HG02970 (cell line): Measurements from ENCODE around the gene HIC2.
"Not testable (repeated sequence)": the region's sequence is repeated elsewhere in the genome, so short reads cannot be mapped to it uniquely, and the experiment has no call there.

Experiments used
- ATAC-seq: cut with Tn5 transposase; IDR thresholded peaks from one replicate; pipeline ENCODE4 v1.9.1; 2021; ENCODE audit warnings: mild to moderate bottlenecking, moderate library complexity, moderate number of reproducible peaks; ENCODE audit not compliant: unreplicated experiment, low FRiP score

Gene HIC2

DNA sequence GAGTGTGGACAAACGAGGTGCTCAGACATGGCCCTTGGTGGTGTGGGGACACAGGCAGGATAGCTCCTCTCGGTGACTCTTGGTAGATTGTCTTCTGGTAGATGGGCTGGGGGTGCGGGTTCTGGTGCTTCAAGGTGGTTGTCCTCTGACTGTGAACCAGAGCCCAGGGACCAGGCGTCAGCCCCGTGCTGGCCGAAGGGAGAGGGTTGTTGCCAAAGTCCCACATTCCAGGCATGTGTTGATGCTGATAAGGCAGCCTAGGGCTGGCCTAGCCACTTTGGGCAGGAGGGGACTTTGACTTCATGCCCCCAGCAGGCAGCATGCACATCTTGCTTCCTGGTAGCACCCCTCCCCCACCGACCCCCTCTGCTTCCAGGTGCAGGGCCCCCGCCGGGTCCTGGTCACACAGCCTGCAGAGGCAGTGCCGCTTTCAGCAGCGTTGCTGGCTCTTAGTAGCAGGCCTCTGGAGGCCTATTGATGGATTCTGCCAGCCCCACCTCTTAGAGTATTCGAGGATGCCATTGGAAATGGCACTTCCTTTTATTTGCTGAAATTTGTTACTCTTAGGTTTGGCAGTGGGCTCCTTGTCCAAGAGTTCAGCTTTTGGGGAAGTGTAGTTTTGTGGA is 7.0 kb downstream of the HIC2 start:
- not testable (repeated sequence) for ATAC-seq

DNA sequence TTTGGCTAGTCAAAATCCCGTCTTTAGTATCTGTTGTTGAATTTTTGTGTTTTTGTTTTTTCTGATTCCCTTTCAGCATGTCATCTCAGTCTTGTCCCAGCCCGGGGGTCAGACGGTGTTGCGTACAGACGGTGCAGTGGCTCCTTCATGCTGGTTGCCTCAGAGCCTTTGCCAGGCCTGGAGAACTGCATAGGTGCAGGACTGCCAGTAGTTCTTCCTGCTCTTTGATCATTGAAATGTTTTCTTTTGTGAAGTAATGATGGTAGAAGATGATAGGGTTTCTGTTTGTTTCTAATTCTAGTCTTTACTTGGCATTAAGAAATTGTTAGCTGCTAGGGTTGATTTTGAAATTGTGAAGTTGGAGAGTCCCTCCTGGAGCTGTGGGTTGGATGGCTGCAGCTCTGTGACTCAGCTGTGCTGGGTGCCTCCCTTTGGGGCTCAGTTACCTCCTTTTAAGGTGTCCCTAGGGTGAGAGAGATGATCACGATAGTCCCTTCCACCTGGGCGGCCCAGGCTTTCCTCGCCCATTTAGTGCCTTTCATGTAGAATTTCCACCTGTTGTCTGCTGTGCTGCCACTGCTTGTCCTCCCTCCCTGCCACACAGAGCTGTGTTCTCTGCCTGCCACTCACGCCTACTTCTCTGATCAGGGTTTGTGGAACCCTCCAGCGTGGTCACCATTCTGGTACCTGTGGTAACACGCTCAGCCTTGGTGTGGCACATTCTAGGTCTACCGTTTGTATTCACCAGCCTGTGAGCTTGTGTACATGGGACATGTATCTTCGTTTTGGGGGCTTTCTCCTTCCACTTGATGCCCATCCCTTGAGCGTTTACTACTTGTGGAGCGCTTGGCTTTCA is 17.4 kb downstream of the HIC2 start:
- ATAC-seq: not testable (repeated sequence)

DNA sequence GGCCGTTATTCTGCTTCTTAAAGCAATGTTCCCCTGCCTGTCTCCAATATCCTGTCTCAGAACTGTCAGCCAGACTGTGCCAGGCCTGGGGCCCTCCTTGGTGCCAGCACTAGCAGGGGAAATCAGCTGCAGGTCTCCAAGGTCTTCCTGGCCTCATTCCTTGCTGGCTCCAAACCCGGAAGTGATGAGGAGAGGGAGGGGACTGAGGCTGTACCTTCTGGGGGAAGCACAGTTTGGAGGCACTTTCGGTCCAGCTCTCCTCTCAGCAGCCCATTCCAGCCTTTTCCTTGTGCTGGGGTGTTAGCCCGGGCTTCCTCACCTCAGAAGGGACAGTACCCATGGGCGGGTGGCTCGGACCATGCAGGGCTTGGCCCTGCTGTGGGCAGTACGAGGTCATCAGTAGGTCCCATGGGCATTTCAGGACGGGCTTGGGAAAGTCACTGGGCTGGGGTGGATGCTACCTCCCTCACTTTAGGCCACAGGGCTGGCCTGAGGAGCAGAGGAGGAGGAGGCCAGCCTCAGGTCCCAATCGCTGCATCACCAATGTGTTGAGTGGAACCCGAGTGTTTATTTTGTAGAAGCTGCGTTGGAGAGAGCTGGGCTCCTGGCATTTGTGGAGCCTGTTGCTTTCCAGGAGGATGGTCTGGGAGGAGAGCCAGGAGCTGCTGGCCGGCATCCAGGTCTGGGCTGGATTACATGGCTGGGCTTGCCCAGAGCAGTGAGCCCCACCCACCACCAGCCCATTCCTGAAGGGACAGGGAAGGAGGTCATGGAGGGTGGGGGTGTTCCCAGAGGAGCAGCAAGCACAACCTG is 19.0 kb downstream of the HIC2 start:
- ATAC-seq: not testable (repeated sequence)

DNA sequence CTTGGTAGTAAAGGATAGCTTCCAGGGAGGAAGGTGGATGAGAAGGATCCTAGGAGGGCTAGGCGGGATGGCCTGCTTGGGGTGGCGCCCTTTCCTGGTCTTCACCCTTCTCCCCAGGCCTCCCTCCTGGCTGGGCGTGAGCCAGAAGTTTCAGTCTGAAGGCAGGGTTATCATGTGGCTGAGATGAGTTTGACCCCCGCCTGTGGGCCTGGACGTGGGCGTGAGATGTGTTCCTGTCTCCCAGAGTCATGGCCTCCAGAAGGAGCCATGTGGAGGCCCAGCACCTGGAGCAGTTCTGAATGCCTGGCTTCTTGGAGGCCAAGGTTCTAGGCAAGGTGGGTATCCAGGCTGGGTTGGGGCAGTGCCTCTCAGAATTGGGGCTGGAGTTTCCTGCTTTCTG is 20.8 kb downstream of the HIC2 start:
- ATAC-seq: not testable (repeated sequence)

DNA sequence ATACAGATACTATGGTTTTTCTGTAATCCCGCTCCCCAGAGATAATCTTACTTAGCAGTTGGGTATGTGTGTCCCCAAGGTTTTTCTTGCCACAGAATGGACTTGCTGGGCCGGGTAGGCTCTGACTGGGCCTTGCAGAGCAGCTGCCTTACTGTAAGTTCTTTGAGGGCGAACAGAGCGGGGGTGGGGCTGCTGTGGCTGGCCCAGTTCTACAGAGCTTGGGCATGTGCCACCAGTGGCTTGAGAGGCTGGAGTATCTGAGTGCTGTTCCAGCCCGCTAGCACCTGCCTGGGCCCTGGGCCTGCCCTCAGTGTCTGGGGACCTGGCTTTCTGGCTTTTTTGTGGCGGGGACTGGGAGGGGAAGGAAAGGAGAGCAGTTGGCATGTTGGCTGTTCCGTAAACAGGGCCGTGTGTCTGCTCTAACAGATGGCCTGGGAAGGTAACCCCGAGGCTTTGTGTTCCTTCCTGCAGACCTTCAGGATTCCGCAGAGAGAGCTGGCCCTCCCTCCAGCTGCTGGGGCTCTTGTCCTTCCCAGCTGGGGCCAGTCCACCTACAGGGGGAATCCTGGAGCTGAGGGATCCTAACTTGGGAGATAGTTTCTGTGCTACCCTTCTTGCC is 23.0 kb downstream of the HIC2 start:
- ATAC-seq: not testable (repeated sequence)

DNA sequence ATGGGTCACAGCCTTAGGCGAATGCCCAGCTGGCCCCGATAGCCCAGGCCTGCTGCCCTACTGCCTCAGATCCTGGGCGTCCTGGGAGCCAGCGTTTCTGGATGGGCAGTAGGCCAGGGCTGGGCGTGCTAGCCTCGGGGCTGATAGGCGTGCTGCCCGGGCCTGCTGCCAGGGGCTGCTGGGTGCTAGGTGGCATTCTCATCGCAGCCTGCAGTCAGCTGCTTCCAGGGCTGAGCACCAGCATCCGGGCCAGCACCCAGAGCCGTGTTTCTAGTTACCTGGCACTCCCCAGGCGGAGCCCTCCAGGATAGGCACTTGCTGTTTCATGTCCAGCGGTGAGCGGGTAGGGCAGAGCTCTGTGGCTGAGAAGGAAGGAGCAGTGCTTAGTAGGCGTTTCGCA is 23.5 kb downstream of the HIC2 start:
- ATAC-seq: not testable (repeated sequence)

DNA sequence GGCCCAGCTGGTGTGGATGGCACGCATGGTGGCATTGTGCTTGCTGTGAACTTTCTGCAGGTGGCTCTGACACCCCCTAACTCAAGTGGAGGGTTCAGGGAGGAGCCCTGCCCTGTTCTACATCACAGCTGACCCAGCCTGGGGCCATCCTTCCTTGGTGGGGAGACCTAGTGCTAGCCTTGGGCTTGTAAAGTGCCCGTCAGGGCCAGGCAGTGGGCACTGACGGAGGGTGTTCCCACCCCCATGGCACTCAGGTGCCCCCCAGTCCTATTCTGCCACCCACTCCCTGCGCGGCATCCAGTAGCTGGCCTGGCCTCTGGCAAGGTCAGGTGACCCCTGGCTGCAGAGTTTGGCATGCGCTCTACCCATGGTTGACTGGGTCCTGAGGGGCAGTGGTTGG is 24.0 kb downstream of the HIC2 start:
- not testable (repeated sequence) for ATAC-seq

DNA sequence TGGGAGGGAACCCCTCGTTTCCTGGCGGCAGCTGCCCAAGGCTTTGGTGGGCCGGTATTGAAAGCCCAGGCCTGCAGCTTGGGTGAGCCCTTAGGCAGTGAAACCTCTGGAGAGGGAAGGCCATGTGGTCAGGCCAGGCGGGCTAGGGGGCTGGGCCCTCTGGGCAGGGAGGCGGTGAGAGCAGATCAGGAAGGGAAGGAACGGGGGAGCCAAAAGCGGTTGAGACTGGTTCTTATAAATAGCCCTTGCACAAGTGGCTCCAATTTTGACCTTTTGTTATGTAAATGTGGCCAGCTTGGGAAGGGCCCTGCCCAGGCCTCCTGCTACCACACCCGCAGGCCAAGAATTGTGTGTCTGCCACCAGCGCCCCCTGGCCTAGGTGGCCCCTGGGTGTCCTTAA is 25.0 kb downstream of the HIC2 start:
- not testable (repeated sequence) for ATAC-seq

DNA sequence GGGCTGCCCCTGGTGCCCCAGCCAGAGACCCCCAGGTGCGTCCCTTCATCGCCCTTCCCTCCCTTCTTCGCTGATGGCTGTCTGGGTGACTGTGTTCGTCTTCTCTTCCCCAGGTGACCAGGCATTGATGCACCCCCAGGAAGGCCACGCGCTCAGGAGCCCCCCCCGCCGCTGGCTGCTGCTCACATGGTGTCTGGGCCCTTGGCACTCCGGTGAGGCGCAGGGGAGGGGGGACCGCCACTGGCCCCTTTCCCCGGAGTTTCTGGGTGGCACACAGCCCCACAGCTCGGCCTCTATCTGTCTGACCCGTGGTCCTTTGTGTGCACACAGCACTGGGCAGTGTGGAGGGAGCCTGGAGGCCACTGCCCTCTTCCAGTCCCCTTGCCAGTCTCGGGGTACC is 25.5 kb downstream of the HIC2 start:
- ATAC-seq: not testable (repeated sequence)

DNA sequence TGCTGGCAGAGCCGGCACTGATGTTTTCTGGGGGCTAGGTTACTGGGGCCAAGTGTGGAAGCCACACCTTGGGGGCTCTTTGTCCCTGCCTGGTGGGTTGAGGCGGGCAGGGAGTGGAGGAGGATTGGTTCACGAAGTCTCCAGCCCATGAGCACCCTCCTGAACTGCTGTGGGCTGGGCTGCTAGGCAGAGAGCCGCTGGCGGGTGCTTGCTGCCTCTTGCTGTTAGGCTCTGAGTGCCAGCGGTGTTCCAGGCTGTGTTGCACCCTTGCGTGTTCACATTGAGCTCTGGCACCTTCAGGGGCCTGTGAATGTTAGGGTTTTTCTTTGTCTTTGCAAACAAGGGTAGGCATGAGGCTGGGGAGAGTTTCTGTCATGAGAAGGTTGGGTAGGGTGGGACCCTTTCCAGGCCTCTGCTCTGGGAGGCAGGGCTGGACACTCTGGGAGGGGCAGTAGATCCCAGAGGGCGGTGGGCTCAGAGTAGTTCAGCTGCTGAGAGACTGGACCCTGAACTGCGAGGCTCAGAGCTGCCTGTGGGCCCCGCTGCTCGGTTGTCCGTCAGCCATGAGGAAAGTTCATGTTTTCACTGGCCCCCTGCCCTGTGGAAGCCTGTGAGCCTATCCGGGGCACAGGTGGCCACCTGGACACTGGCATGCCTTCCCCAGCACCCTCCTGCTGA is 26.0 kb downstream of the HIC2 start:
- ATAC-seq: no peak

DNA sequence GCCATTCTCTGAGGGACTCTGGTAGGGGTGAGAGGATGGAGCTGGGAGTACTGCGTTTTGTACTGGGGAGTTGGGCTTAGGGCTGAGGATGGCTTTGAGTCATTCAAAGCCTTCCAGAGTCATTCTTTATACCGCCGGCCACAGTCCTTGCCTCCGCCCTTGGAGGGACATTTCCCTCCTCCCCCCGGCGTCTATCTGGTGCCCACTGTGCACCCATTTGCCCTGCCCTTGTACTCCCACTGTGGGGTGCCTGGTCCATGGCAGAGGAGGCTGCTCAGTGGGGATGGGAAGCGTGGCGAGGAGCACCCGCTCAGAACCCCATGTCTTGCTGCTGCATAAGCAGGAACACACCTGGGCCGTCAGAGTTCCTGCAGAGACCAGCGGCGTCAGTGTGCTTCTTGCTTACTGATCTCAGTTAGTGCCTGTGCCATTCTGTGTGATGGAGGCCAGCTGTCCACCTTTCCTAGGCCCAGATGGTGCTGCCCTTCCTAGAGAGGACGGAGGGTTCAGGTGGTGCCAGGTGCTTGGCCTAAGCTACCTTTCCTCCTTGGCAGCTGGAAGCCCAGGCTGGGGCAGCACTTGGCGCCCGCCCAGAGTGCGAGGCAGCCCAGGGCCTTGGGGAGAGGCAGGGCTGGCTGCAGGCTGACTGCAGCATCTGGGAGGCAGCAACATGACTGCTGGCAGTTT is 26.7 kb downstream of the HIC2 start:
- no peak for ATAC-seq

DNA sequence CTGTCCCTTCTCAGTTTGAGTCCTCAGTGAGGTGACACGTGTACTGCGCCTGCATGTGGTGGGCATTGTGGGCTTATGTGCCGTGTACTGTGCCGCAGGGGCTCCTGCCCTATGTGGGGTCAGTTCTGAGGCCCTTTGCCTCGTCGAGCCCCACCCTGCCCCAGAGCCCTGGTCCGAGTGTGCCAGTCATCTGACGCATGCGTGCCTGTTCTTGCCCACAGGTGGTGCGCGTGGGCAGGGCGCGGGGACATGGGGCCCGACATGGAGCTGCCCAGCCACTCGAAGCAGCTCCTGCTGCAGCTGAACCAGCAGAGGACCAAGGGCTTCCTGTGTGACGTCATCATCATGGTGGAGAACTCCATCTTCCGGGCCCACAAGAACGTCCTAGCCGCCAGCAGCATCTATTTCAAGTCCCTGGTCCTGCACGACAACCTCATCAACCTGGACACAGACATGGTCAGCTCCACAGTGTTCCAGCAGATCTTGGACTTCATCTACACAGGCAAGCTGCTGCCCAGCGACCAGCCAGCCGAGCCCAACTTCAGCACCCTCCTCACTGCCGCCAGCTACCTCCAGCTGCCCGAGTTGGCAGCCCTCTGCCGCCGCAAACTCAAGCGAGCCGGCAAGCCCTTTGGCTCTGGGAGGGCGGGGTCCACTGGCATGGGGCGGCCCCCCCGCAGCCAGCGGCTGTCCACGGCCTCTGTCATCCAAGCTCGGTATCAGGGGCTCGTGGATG is 27.7 kb downstream of the HIC2 start:
- no peak for ATAC-seq

DNA sequence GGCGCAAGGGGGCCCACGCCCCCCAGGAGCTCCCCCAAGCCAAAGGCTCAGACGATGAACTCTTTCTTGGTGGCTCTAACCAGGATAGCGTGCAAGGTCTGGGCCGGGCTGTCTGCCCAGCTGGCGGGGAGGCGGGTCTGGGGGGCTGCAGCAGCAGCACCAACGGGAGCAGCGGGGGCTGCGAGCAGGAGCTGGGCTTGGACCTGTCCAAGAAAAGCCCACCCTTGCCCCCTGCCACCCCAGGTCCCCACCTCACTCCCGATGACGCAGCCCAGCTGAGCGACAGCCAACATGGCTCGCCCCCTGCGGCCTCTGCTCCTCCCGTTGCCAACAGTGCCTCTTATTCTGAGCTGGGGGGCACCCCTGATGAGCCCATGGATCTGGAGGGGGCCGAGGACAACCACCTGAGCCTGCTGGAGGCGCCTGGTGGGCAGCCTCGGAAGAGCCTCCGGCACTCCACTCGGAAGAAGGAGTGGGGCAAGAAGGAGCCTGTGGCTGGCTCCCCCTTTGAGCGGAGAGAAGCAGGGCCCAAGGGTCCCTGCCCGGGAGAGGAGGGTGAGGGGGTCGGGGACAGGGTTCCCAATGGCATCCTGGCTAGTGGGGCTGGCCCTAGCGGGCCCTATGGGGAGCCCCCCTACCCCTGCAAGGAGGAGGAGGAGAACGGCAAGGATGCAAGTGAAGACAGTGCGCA is 28.4 kb downstream of the HIC2 start:
- no peak for ATAC-seq

DNA sequence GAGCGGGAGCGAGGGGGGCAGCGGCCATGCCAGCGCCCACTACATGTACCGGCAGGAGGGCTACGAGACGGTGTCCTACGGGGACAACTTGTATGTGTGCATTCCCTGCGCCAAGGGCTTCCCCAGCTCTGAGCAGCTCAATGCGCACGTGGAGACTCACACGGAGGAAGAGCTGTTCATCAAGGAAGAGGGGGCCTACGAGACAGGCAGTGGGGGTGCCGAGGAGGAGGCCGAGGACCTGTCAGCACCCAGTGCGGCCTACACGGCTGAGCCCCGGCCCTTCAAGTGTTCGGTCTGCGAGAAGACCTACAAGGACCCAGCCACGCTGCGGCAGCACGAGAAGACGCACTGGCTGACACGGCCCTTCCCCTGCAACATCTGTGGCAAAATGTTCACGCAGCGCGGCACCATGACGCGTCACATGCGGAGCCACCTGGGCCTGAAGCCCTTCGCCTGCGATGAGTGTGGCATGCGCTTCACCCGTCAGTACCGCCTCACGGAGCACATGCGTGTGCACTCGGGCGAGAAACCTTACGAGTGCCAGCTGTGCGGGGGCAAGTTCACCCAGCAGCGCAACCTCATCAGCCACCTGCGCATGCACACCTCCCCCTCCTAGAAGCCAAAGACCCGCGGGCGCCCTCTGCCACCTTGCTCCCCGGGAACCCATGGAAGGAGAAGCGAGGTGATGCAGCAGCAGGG is 29.1 kb downstream of the HIC2 start:
- no peak for ATAC-seq

DNA sequence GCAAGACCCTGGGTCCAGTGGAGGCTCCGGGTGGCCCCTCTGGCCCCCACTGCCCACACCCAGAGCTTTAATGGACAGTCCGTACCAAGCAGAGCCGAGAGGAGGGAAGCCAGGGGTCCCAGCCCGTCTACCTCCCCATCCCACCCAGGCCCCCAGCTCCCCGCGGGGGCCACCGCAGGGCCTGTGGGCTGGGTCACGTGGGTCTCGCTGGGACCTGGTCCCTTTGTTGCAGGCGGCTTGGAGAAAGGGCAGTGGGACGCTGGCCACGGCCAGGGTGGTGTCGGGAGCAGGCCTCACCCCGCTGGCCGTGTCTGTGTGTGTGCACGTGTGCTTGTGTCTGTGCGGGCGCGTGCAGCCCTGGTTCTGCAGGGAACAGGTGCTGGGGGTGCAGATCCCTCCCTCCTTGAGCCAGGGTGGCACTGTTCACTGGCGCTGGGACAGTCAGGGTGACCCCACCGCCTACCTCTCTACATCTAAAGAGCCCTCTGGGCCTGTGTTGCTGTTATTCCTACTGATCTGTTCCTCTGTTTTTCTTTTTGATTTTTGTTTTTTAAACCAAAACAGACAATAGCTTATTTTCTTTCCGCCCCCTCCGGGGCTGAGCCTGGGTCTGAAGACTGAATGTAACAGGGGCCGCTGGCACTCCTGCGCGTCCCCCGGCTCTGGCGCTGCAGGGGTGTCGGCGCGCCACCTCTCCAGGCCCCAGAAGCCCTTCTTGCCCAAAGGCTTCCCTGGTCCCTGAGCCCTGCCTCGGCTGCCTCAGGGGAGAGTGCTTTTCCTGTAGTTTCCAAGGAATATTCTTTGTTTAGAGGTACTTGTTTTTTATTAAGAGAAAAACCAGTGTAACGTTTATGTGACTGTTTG is 29.9 kb downstream of the HIC2 start:
- no peak for ATAC-seq

DNA sequence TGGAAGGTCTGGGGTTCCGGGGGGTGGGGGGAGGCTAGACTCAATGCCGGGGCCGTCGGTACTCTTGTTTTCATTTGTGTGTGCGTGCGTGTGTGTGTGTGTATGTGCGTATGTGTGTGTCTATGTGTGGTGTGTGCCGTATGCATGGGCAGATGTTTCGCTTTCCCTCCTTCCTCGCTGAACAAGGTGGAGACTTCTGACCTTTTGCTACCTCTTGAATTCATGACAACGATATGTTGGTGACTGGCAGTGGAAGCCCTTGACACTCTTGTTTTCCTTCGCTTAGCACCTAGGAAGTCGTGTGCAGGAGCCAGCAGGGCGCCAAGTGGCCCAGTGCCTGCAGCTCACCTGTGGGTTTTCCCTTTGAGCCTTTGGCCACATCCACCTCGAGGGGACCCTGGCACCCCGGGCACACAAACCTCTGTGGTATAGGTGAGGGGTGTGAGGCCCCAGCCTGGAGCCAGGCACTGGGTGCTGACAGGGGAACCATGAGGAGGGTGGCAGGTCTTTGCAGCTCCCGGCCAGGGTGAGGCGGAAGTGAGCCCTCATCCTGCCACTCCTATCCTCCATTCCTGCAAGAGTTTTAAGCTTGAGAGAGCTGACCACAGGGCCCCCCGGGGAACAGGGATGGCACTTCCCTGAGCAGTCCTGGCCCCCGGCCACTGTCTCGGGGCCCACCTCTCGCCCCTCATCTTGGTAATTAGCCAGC is 30.7 kb downstream of the HIC2 start:
- no peak for ATAC-seq
